Measurements from ENCODE around the gene R3HDML.

DNA sequence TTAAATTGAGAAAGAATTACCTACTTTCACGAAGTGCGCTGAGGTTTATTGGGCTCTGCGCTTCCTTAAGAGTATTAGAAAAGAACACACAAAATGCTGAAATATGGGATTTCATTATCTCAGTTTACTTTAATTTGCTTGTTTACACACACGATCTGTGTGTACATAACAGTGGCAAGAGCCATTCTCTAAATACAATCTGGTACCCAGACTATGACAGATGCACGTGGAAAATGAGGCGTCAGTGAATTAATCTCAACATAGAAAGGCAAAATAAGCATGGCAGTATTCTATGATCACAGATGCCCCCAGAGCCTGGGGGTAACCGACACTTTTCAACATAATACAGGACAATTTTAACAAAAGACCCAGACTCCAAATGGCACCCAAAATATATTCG is 34.1 kb upstream of the R3HDML start:
- no peak for TF ChIP-seq POLR2AphosphoS5 (IDR thresholded peaks at IDR 0.05)
- TF ChIP-seq, protein P1, sequence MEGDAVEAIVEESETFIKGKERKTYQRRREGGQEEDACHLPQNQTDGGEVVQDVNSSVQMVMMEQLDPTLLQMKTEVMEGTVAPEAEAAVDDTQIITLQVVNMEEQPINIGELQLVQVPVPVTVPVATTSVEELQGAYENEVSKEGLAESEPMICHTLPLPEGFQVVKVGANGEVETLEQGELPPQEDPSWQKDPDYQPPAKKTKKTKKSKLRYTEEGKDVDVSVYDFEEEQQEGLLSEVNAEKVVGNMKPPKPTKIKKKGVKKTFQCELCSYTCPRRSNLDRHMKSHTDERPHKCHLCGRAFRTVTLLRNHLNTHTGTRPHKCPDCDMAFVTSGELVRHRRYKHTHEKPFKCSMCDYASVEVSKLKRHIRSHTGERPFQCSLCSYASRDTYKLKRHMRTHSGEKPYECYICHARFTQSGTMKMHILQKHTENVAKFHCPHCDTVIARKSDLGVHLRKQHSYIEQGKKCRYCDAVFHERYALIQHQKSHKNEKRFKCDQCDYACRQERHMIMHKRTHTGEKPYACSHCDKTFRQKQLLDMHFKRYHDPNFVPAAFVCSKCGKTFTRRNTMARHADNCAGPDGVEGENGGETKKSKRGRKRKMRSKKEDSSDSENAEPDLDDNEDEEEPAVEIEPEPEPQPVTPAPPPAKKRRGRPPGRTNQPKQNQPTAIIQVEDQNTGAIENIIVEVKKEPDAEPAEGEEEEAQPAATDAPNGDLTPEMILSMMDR (IDR thresholded peaks at IDR 0.05): no peak
- no peak for TF ChIP-seq POLR2A (IDR thresholded peaks at IDR 0.05)
